HG03196 (cell line): ENCODE measurements around the gene OLFML2B.
"Not testable (repeated sequence)": the region's sequence is repeated elsewhere in the genome, so short reads cannot be mapped to it uniquely, and the experiment has no call there.

Experiments
- ATAC-seq: cut with Tn5 transposase; IDR thresholded peaks from one replicate; pipeline ENCODE4 v1.9.1; 2021; ENCODE audit not compliant: unreplicated experiment

The OLFML2B gene

DNA sequence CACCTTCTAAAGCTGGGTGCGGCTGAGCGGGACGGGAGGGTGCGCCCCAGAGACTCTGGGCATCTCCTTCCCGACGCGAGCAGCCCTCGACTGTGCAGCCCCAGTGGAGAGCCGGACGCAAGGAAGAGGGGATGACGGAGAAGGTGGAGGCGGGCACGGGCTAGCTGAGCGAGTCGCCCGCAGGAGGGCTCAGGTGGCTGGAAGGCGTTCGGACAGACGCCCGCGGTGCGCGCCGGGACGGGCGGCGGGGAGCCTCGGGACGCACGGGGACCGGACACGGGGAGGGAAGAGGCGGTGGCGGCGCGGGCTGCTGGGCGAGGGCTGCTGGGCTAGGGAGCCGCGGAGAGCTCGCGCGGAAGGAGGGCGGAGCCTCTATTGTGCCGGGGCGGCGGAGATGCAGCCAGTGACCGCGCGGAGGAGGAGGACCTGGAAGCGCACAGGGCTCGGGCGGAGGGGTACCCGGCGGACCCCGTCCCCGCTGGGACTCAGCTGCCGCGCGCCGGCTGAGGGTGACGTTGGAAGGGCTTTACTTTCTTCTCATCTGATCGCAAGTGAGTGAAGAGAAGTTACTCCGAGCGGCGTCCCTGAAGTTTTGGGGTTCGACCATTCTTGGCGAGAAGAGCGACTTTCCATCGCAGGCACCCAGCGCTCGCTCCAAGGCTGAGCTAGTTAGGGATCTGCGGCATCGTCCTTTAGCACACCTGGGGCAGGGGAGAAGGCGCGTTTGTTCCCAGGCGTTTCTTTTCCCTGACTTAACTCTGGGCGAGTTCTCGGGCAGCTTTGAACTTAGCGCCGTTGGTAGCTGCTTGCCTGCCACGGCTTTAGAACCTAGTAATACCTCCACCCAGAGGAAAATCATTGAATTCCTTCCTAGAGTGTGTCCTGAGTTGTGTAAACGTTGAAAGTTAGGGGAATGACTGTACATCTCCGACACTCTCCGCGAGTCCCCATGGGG, at the start of gene OLFML2B:
Gene OLFML2B (minus strand): TSS at position 323 of the 955 bp plus-strand sequence. CDS start 439 bp downstream, outside the sequence.
- ATAC-seq, result no peak

GRCh38 chr1:162072740-162073139, 49.1 kb upstream of the OLFML2B start:
- ATAC-seq, result no peak

DNA sequence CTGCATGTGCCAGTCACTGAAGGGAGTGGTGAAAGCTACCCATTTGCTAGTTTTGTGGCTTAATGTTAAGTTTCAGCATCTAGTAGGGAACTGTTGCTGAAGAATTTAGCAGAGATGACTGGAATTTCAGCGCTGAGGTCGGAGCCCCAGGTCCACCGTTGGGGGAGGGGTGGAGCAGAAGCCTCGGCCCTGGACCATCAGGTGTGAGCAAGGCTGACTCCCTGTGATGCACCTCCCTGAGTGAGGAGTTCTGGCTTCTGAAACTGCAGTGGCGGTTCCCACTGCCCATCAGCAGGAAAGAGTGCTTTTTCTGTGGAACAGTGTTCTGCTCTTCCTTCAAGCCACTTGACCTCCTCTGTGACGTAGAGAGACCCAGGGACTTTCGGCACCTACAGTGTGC, 47.2 kb upstream of the OLFML2B start:
- ATAC-seq, result no peak

- no peak for ATAC-seq
Measured at GRCh38 chr1:162070094-162070748, 46.6 kb upstream of the OLFML2B start.

- peak; percentile 95 for ATAC-seq
Measured at GRCh38 chr1:162069334-162070093, 45.8 kb upstream of the OLFML2B start, which contains the start of gene NOS1AP. NOS1AP (plus strand) TSS chr1:162069691; CDS start chr1:162070178, 487 bp downstream.

GRCh38 chr1:162068301-162068700, 44.6 kb upstream of the OLFML2B start:
- ATAC-seq, result no peak

DNA sequence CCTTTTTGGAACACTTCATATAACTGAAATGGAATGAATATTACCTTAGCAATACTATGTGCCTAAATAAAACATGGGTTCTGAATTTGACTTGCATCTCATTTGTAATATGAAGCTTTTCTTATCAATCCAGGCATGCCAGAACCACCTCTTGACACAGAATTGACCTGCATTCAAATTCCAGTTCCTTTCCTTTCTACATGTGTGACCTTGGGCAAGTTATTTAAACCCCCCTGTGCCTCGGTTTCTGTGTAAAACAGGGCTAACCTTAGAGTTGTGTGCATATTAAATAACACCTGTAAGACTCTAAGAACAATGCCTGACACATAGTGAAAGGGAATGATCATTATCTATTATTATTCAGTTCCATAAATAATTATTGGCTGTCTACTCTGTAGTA, 43.8 kb upstream of the OLFML2B start:
- ATAC-seq, result no peak

GRCh38 chr1:162066836-162067235, 43.2 kb upstream of the OLFML2B start:
- not testable (repeated sequence) for ATAC-seq

DNA sequence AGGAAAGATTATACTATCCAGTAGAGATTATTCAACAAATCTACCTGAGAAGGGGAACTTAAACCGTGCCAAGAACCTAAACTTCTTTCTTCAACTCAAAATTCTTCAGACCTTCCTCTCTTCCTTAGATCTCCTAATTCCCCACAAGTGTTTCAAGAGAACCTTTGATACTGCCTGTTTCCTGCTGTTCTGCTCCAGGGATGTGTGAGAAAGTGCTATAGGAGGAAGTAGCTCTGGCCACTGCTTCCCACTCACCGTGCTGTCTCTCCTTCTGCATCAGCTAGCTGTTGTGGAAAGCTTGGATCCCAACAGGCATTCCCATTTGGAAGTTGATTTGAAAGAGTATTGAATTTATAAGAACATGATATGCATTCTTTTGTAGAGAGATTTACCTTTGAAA, 41.3 kb upstream of the OLFML2B start:
- no peak for ATAC-seq

DNA sequence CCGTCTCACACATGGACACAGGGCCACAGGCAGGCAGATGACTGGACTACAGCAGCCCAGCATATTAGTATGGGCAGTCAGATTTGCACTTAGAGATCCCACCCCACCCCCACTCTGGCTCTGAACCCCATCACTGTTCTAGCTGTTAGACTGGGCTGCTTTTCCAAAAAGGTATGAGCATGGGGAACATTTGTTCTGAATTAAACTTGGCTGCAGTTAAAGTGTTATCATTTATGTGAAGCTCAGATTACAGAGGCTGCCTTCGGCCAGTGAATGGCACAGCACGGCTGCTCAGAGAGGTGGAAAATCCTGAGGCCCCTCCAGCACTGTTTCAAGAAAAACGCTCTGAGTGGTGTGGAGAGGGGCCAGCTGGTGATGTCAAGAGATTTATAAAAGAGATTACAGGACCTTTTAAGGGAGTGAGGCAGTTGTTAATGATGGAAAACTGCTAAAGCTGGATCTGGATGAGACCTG, 38.9 kb upstream of the OLFML2B start:
- no peak for ATAC-seq

- ATAC-seq, result no peak
Measured at GRCh38 chr1:162060314-162060713, 36.6 kb upstream of the OLFML2B start.

DNA sequence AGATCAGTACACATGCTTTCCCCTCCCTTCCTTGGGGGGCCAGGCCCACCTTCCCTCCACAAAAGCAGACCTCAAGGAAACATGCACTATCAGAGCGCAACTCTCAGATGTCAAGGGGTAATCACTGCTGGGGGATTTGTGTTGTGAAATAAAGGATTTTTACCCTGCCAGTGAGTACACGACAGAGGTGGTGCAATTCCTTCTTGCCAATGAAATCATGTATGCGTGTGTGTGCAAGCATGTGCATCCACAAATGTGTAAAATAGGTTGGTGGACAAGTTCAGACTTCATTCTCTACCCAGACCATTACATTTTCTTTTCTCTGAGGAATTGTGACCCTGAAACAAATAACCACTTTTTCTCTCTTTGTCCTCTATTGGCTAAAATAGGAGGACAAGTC, 36.1 kb upstream of the OLFML2B start:
- no peak for ATAC-seq

DNA sequence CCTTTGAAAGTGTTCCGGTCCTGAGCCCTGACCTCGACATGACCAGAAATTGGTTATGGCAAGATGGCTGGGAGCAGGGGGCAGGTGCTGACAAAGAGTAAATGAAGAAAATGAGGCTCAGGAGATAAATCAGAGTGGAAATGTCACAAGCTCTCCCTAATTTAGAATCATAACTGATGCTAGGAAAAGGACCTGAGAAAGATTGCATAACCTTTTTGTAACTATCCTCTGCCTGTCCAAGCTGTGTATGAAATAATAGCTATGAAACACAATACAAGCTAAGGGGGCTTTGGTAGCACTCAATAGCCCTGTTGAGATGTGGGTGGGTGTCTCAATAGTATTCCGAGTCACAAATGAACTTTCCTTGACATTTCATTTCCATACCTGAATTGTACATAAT, 32.9 kb upstream of the OLFML2B start:
- ATAC-seq, result no peak

DNA sequence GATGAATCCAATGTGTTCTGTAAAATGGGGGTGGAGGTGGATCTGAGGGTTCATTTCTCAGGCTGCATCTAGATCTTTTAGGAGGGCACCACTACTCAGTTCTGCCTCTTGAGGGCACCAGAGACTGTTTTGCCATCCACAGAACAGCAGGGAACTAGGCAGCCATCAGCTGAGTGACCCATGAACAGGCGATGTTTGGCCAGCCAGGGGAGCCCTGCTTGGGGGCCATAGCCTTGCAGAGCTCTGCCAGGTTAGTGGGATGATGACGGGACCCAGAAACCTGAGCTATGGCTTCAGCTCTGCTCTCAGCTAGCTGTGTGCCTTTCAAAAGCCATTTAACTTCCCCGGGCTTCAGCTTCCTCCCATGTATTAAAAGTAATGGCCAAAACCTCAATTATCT, 32.4 kb upstream of the OLFML2B start:
- peak; percentile 67 for ATAC-seq

DNA sequence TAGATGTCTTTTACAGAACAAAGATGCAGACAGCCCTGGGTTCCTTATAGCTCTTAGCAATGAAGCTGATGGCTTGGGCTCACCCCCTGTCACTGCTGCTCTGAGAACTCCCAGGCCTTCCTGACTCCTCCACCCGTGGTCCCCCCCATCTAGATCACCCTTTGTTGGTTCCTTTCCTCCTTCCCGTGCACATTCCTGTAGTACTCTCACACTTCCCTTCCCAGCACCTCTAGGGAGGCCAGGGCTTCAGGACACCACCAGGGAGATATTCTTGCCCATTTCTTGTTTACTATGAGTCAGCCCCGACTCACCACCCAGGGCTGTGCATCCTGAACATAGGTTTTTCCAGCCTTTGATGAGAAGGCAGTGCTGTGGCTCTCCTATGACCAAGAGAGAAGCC, 31.4 kb upstream of the OLFML2B start:
- no peak for ATAC-seq

DNA sequence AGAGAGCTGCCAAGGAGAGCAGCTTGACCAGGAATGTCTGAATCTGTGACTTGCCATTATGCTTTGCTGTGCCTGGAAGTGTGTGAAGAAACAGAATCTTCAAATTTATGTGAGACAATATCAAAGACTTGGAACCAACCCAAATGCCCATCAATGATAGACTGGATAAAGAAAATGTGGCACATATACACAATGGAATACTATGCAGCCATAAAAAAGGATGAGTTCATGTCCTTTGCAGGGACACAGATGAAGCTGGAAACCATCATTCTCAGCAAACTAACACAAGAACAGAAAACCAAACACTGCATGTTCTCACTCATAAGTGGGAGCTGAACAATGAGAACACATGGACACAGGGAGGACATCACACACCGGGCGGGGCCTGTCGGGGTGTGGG, 30.3 kb upstream of the OLFML2B start:
- ATAC-seq, result not testable (repeated sequence)

- no peak for ATAC-seq
Measured at GRCh38 chr1:162046921-162047320, 23.3 kb upstream of the OLFML2B start.

- no peak for ATAC-seq
Measured at GRCh38 chr1:162042361-162042760, 18.7 kb upstream of the OLFML2B start.

DNA sequence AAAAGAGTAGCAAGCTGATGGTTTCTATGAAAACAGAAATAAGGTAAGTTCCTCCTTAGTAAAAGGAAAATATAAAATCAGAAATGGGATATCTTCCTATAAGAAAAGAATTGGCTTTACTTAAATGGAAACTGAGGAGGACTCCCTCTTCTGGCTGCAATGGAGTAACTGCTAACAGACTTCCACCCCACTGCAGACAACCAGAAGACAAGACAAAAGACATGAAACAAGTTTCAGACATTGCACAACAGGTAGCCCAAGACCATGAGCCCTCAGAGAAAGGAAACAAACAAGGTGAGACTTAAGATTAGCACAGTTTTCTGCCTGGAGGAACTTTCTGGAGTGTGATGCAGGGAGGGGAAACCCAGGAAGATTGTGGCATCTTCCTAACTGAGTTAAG, 17.0 kb upstream of the OLFML2B start:
- no peak for ATAC-seq

- ATAC-seq, result no peak
Measured at GRCh38 chr1:162040001-162040400, 16.3 kb upstream of the OLFML2B start.

- no peak for ATAC-seq
Measured at GRCh38 chr1:162038624-162039023, 15.0 kb upstream of the OLFML2B start.
